Spleen (tissue), 11 donors: ENCODE data around the gene PTPRT. TPM values are rescaled to one million over a fixed set of nuclear protein-coding genes. Genes with fewer than 3 reads are reported as not detected.
A peak's percentile ranks its signal among the peaks of the same experiment; 100 is the strongest.

Experiments
- DNase-seq: peaks from one replicate; pipeline ENCODE4 v3.0.0-alpha.2; 2020
- H3K27ac ChIP-seq, 8 donors: fragments of 200-600 bp; sonication (generic) in 7 of 8; 1 replicate in 4 of 8; 2 replicates in 4 of 8; pipeline versions ENCODE4 v1.5.0 to v1.8.0; 2016 to 2021; ENCODE audit warnings: inconsistent platforms in 4 of 8, mild to moderate bottlenecking in 4 of 8, moderate library complexity in 1 of 8
- H3K27me3 ChIP-seq, 7 donors: fragments of 200-600 bp; sonication (generic) in 6 of 7; replicated peaks in 1 of 7; 1 replicate in 4 of 7; 2 replicates in 3 of 7; pipeline versions ENCODE4 v1.5.0 to v1.8.0; 2016 to 2021; ENCODE audit warnings: inconsistent platforms in 3 of 7, mild to moderate bottlenecking in 1 of 7
- H3K36me3 ChIP-seq, 6 donors: fragments of 200-600 bp; sonication (generic) in 5 of 6; 1 replicate in 4 of 6; 2 replicates in 2 of 6; pipeline versions ENCODE4 v1.5.0 to v1.8.0; 2016 to 2021; ENCODE audit warnings: inconsistent platforms in 2 of 6
- H3K4me1 ChIP-seq, 6 donors: fragments of 200-600 bp; sonication (generic) in 5 of 6; 1 replicate in 3 of 6; 2 replicates in 3 of 6; pipeline versions ENCODE4 v1.5.0 to v1.8.0; 2016 to 2021; ENCODE audit warnings: inconsistent platforms in 3 of 6
- H3K4me3 ChIP-seq, 8 donors: fragments of 200-600 bp; sonication (generic) in 7 of 8; 1 replicate in 4 of 8; 2 replicates in 4 of 8; pipeline versions ENCODE4 v1.5.0 to v1.8.0; 2016 to 2021; ENCODE audit warnings: inconsistent platforms in 4 of 8, mild to moderate bottlenecking in 4 of 8, moderate library complexity in 2 of 8
- H3K9me3 ChIP-seq, 8 donors: fragments of 200-600 bp; sonication (generic) in 7 of 8; 1 replicate in 4 of 8; 2 replicates in 4 of 8; pipeline versions ENCODE4 v1.5.0 to v1.8.0; 2016 to 2021; ENCODE audit warnings: inconsistent platforms in 4 of 8
- POLR2A ChIP-seq, 3 donors: fragments of 450-650 bp; IDR thresholded peaks; one replicate each; pipeline ENCODE4 v1.5.1; 2017; ENCODE audit warnings: antibody characterized with exemption in 3 of 3, mild to moderate bottlenecking in 1 of 3
- POLR2AphosphoS5 ChIP-seq, 3 donors: sonication (generic); formaldehyde crosslinking; IDR thresholded peaks; one replicate each; pipeline ENCODE4 v1.5.1; 2017; ENCODE audit warnings: antibody characterized with exemption in 3 of 3
- WGBS, 5 donors: extraction: QIAGEN DNeasy Blood & Tissue Kit in 3 of 5; methylation state at CpG; one replicate each; pipeline versions ENCODE4 v1.1.5 to v1.1.7; 2013 to 2018; 5-methylcytosine and 5-hydroxymethylcytosine counted together
- intact Hi-C: fragments of 100-400 bp; cut with DNase I; formaldehyde crosslinking; loops from one replicate; pipeline ENCODE4 v1.15.0; 2023; ENCODE audit warnings: low total_unique reads
- polyA plus RNA-seq, 3 donors: library from polyadenylated mRNA; stranded (reverse); fragments of 200-250 nt; gene quantifications; one replicate each; pipeline ENCODE4 v1.2.1, GENCODE V29; 2013
- total RNA-seq, 7 donors: library from RNA; depleted of rRNA in 3 of 7; stranded (reverse); fragments of >200 nt in 3 of 7; fragmentation: NEBNext Ultra II Directional in 4 of 7; extraction: Animal tissue kit (Norgen Biotek cat#: 25700) in 4 of 7; gene quantifications; one replicate each; pipeline versions ENCODE4 v1.1.0 to v1.2.1, GENCODE V29; 2016 to 2021
- TF ChIP-seq, protein P1 (sequence below), 11 experiments: fragments of 200-600 bp in 7 of 11; fragments of 450-650 bp in 4 of 11; sonication (generic) in 4 of 11; IDR thresholded peaks in 8 of 11; conservative IDR thresholded peaks in 3 of 11; 1 replicate in 7 of 11; 2 replicates in 4 of 11; pipeline versions ENCODE4 v1.4.0 to v1.8.0; 2016 to 2021; ENCODE audit warnings: antibody characterized with exemption in 11 of 11, inconsistent platforms in 4 of 11, mild to moderate bottlenecking in 1 of 11
- donor health status: healthy with polysubstance abuse.
- donor health status: DM: no; HTN: no; CAD: no; lungs with moderate emphysema.
- donor health status: DM: no; HTN: no; CAD: no.
- donor health status: Bipolar disorder and iron deficiency.
- donor health status: healthy.
- donor health status: DM: no; HTN: no; CAD: no.
- donor health status: DM: yes; HTN: yes; CAD: no.

PTPRT gene
- total and polyA plus RNA-seq, 10 donors: 0.02 to 4.7 (median 1.2) TPM

- Histone ChIP-seq H3K27me3 (no peaks in the 10 kb centered on the region), H3K27ac (peak overlapping the region in 1 of 8 donors; percentile 8), H3K4me1 (peaks cover 0 to 4% (median 0%) of the 10 kb centered on the region in 6 donors), H3K36me3 (no peaks in the 10 kb centered on the region), H3K9me3 (no peaks in the 10 kb centered on the region), H3K4me3 (no peak overlapping the region)
- DNase-seq: no peak
- WGBS, 5 donors: 72 to 81% (median 79%) methylated on average over 3 of the region's 3 CpGs
- intact Hi-C loops: no loop called here
- TF ChIP-seq POLR2AphosphoS5 (IDR thresholded peaks at IDR 0.05): no peak
- no peak for TF ChIP-seq POLR2A (IDR thresholded peaks at IDR 0.05)
- TF ChIP-seq, protein P1, sequence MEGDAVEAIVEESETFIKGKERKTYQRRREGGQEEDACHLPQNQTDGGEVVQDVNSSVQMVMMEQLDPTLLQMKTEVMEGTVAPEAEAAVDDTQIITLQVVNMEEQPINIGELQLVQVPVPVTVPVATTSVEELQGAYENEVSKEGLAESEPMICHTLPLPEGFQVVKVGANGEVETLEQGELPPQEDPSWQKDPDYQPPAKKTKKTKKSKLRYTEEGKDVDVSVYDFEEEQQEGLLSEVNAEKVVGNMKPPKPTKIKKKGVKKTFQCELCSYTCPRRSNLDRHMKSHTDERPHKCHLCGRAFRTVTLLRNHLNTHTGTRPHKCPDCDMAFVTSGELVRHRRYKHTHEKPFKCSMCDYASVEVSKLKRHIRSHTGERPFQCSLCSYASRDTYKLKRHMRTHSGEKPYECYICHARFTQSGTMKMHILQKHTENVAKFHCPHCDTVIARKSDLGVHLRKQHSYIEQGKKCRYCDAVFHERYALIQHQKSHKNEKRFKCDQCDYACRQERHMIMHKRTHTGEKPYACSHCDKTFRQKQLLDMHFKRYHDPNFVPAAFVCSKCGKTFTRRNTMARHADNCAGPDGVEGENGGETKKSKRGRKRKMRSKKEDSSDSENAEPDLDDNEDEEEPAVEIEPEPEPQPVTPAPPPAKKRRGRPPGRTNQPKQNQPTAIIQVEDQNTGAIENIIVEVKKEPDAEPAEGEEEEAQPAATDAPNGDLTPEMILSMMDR (IDR thresholded peaks at IDR 0.05 in 8 of 11, conservative IDR thresholded peaks at IDR 0.05 in 3 of 11): no peak
Measured at GRCh38 chr20:42484335-42484734, 705.4 kb downstream of the PTPRT start.

GRCh38 chr20:42483730-42484303 is 705.9 kb downstream of the PTPRT start:
- no peak for TF ChIP-seq POLR2A (IDR thresholded peaks at IDR 0.05)
- TF ChIP-seq, protein P1 (IDR thresholded peaks at IDR 0.05 in 8 of 11, conservative IDR thresholded peaks at IDR 0.05 in 3 of 11): peak in 2 of 11 experiments; percentile 7 to 22
- TF ChIP-seq POLR2AphosphoS5 (IDR thresholded peaks at IDR 0.05): no peak
- Histone ChIP-seq H3K36me3 (no peaks in the 10 kb centered on the region), H3K4me1 (peaks cover 0 to 4% (median 0%) of the 10 kb centered on the region in 6 donors), H3K27me3 (no peaks in the 10 kb centered on the region), H3K9me3 (no peaks in the 10 kb centered on the region), H3K27ac (no peak overlapping the region), H3K4me3 (no peak overlapping the region)
- intact Hi-C loops: no loop called here
- no peak for DNase-seq
- 29 to 38% (median 33%) methylated on average over 6 of the region's 6 CpGs for WGBS, 5 donors

GRCh38 chr20:42482808-42483207 is 706.9 kb downstream of the PTPRT start:
- intact Hi-C loops: no loop called here
- Histone ChIP-seq H3K27ac (no peak overlapping the region), H3K4me3 (no peak overlapping the region), H3K4me1 (peaks cover 0 to 4% (median 0%) of the 10 kb centered on the region in 6 donors), H3K36me3 (no peaks in the 10 kb centered on the region), H3K9me3 (no peaks in the 10 kb centered on the region), H3K27me3 (no peaks in the 10 kb centered on the region)
- no peak for TF ChIP-seq POLR2A (IDR thresholded peaks at IDR 0.05)
- TF ChIP-seq, protein P1 (IDR thresholded peaks at IDR 0.05 in 8 of 11, conservative IDR thresholded peaks at IDR 0.05 in 3 of 11): no peak
- no peak for TF ChIP-seq POLR2AphosphoS5 (IDR thresholded peaks at IDR 0.05)
- WGBS, 5 donors: 77 to 90% (median 79%) methylated on average over 3 of the region's 3 CpGs
- DNase-seq: no peak

DNA sequence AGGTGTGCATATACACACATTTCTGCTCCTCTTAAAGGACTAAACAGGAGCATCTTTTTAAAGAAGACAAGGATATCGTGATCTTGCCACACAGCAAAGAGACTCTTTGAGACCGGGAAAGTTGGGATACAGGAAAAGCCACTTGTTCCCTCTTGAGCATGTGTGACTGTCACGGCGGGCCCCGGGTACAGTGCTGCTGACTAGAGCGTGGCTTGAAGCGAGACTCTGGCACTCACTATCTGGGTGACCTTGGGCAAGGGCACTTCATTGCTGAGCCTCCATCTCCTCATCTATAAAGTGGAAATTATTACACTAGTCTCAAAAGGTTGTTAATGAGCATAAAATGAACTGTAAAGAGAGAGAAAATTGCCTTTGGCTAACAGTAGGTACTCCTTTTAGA is 713.9 kb downstream of the PTPRT start:
- intact Hi-C loops: no loop called here
- Histone ChIP-seq H3K27me3 (no peaks in the 10 kb centered on the region), H3K9me3 (no peaks in the 10 kb centered on the region), H3K36me3 (no peaks in the 10 kb centered on the region), H3K4me3 (no peak overlapping the region), H3K4me1 (no peaks in the 10 kb centered on the region), H3K27ac (no peak overlapping the region)
- DNase-seq: no peak
- WGBS, 5 donors: 46 to 85% (median 74%) methylated on average over 7 of the region's 7 CpGs
- no peak for TF ChIP-seq POLR2AphosphoS5 (IDR thresholded peaks at IDR 0.05)
- TF ChIP-seq, protein P1 (IDR thresholded peaks at IDR 0.05 in 8 of 11, conservative IDR thresholded peaks at IDR 0.05 in 3 of 11): no peak
- TF ChIP-seq POLR2A (IDR thresholded peaks at IDR 0.05): no peak
